Activated T-cell treated with anti-CD3 and anti-CD28 coated beads for 48 hours (primary cell): Measurements from ENCODE around the gene EYA2.

Experiments
- DNase-seq: peaks from one replicate; pipeline ENCODE4 v3.0.0-alpha.2; 2020; ENCODE audit warnings: low read depth

Gene EYA2

DNA sequence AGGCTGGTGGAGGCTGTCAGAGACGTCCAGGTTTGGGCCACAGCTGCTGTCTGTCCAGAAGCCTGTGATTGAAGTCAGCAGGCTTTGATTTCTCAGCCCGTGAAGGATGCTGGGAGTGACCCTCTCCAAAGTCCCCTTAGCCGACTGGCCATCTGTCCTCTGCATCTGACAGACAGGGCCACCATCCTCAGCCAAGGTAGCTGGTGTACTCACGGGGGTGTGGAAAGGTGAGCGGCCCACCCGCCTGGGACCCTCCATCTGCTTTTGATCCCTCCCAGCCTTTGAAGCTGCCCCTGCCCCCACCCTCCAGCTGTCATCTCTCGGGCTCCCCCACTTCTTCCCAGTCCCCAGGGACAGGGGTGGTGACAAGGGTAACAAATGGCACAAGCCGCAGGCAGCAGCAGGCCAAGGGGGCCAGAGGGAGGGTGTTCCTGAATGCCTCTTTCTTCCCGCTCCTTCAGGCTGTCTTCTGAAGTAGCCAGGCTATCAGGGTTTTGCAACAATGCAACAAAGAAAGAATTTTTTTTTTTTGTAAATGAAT lies 84.4 kb downstream of the EYA2 start:
- no peak for DNase-seq

DNA sequence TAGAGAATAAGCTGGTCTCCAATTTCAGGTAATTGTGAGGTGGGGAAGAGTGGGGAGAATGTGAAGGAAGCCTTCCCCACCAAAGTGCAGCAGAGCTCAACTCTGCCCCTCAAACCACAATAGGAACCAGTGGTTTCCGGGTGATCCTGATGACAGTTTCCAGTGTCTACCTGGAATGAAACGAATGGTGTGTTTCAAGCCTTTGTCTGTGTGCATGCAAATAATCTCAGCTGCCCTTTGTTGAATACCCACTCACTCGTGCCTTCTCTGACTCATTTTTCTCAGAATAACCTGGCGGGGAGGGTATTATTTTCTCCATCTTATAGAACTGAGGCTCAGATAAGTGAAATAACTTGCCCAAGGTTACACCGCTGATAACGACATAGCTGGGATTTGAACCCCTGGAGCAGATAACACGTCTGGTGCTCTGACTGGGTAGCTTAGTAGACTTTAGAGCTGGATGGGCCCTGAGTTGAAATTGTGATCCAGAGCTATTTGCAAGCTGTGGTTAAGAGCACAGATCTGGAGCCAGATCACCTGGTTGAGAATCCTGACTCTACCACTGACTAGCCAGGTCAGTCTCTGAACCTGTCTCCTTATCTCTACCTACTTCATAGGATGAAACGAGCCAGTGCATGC lies 85.1 kb downstream of the EYA2 start:
- DNase-seq: no peak

DNA sequence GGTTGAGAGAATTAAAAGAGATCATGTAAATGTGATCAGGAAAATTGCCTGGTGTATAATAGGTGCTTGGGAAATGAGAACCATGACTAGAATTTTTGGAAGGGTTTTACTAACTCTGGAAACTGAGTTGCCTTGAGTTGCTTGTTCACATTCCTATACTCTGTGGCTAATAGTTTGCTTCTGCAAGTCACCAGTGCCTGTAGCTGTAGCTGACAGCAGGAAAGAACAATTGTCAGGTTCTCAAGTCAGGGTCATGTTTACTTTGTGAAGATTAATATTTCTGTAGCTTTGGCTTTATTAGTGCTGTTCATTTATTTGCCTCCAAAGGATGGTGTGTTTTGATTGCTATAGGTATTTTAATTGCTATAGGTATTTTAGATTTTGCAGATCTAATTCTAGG lies 86.5 kb downstream of the EYA2 start:
- no peak for DNase-seq

DNA sequence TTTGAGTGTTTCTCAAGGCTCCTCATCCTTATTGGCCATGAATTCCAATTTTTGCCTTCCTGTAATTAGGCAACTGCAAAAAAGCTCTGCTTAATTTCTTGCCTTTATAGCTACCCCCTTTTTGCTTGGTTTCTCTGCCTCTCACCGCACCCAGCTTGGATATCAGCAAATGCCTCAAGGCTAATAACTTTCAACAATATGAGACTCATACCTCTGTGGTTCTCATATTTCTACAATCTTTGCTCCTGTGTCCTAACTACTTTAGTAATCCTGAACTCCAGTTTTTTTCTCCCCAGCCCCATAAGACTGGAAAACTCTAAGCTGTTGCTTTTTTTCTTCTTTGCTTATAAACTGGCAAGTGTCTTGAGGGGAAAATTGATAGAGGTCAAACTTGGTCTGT lies 88.8 kb downstream of the EYA2 start:
- no peak for DNase-seq

DNA sequence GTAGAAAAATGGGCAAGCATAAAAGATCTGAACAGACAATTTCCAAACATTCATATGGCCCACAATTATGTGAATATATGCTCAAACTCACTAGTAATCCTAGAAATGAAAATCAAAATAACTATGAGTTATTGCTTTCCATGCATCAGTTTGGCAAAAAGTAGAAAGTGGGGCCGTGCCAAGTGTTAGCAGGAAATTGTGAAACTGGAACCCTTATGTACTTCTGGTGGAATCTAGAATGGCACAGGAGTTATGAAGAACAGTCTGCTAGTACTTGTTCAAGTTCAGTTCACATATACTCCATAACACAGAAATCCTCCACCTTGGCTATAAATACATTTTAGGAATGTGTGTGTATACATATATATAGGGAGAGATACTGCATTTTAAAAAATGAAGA lies 89.8 kb downstream of the EYA2 start:
- no peak for DNase-seq

DNA sequence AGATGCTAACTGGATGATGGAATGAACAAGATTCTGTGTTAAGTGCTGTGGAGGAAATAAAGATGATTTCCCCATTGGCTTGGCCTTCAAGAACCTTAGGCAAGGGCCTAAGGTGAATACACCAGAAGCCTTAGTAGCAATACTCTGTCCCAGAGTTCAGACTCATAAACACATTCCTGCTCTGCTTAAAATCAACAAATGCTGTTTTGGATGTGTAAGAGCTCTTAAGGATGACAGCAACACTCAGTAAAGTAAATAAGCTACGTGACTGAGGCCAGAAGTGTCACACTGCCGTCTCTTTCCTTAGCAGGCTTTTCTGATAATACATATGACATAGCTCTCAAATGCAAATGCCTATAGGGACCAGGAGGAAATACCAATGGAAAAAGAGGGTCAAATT lies 90.6 kb downstream of the EYA2 start:
- no peak for DNase-seq

DNA sequence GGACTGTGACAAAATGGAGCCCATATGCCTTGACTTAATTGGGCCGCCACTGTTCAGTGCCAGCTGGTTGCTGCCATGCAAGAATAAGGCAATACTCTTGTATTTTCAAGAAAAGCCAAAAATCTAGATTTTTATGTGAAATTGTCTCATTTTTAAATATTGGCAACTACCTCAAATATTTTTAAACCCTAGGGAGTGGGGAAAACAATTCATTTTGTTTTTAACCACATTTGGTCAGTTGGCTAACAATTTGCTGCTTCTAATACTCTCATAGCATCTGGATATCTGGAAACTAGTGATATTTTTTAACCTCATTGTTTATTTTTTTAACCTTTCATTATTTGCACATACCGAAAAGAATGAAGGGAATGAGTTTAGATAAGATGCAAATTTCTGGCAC lies 91.0 kb downstream of the EYA2 start:
- no peak for DNase-seq

DNA sequence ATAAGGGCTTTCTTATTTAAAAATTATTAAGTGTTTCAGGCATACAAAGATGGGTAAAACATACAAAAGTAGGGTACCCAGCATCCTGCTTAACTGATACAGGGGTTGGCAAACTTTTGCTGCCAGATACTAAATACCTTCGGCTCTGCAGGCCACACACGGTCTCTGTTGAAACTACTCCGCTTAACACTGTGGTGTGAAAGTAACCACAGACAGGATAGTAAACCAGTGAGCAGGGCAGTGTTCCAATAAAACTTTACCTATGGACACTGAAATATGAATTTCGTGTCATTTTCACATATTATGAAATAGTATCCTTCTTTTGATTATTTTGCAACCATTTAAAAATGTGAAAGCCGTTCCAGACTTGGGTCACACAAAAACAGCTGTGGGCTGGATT lies 92.4 kb downstream of the EYA2 start:
- no peak for DNase-seq

DNA sequence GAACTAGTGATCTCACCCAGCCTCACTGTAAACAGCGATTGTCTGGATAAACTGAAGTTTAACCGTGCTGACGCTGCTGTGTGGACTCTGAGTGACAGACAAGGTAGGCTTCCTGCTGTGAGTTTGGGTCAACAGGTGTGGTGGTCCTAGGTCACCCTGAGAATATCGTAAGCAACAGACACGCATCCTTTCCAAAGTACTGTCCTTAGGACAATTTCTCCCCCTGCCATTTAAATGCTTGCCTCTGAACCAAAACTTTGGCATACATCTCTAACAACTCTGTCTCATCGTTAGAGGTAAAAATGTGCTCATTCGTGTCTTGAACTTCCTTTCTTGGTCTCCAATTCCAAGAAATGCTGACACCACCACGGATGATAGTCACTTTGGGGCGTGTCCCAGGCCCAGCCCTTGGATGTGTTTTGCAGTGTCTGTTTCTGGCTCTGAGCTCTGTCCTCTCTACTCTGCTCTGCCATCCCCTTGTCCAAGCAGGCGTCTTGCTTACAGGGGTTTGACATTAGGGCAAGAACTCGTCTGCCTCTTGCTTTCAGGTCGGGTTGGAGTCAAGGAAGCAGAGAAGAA lies 95.5 kb downstream of the EYA2 start:
- peak; percentile 23 for DNase-seq

DNA sequence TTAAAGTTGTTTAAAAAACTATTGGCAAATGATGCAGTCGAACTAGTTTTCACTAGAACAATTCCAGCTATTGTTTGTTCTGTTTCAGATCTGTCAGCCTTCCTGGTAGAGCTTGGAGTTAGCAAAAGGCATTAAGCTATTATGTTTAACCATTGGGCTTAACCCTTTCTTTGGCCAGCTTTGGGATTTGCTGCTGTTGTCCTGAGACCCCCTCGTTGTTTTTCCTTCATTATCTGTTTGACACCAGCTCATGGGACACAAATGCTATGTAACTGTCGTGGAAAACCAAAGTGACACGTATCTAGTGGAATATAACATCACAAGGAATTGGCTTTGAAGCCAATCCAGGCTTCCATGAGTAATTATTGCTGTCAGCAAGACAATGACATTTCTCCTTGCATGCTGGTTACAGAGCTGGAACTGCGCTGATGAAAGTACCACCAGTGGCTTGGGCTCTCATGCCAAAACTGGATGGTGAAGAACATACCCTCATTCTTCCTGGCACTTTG lies 96.0 kb downstream of the EYA2 start:
- no peak for DNase-seq

DNA sequence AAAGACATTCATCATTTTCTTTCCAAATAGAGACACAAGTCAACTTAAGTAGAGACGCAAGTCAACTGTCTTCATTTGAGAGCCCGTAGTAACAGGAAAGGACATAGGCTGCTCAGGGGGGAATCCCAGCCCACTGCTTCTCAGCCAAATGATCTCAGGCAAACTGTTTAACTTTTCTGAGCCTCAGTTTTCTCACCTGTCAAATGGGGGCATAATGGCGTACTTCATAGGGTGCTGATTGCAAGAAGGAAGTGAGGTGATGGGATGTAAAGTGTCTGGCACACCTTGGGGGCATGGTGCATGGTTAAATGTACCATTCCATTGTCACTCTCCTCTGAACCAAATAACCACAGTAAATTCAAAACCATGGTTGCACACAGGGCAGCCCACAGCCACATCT lies 96.5 kb downstream of the EYA2 start:
- DNase-seq: no peak

DNA sequence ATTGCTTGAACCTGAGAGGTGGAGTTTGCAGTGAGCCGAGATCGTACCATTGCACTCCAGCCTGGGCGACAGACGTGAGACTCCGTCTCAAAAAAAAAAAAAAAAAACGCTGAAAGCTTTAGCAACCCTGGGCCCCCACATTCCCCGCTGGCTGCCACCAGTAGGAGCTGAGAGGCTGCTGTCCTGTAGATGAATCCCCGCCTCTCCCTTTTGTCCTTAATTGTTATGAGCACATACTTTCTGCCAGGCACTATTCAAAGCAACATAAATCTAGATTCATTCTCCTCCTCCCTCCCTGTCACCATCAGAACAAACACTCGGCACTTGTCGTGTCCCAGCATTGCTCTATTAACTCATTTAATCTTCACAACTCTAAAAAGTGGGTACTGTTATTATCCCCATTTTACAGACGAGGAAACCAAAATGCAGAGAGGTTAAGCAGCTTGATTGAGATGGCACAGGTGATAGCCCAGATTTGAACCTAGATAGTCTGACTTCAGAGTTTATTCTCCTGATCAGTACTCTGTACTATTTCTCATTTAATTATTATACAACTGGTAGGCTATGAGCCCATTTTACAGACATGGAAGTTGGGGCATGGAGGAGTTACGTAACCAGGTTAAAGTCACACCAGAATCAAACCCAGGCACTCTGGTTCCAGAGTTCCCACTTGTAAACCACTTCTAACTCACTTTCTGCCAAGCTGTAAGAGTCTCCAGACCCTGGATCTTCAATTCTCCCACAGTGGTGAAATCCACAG lies 97.4 kb downstream of the EYA2 start:
- no peak for DNase-seq

DNA sequence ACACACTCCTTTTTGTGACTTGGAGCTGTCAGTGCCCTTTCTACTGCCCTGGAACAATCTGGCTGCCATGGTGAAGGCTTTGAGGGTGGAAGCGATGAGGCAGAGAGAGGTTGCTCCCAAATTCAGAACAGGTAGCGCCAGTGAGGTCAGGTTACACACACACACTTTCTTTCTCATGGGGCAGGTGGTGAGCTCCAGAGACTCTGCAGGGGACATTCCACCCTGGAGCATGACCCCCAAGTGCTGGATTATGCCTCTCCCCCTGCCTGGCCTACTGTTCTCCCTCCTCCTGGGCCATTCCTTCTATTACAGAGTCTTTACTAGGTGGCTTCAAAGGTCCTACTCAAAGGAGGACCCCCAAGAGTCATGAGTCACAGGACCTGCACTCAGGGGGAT lies 98.0 kb downstream of the EYA2 start:
- DNase-seq: no peak

DNA sequence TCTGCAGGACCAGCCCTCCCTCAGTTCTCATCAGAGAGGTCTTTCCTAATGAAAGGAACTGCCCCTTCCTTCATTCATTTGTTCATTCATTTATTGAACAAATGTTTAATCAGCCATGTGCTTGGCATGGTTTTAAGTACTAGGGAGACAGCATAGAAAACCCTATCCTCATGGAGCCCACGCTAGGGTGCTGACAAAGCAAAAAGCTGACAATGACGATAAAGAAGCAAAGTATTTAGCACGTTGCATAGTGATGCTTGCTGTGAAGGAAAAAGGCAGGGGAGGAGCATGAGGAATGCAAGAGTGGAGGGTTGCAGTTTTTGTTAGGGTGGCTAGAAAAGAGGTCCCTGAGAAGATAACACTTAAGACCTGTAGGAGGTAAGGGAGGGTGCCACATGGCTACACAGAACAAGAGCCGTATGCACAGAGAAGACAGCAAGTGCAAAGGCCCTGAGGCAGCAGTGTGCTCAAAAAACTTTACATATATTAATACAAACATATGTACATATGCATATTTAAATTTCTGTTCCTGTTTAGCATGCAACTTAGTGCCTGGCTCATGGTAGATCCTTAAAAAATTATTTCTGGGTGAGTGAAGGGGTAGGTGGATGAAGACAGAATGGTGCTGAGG lies 98.9 kb downstream of the EYA2 start:
- DNase-seq: no peak

DNA sequence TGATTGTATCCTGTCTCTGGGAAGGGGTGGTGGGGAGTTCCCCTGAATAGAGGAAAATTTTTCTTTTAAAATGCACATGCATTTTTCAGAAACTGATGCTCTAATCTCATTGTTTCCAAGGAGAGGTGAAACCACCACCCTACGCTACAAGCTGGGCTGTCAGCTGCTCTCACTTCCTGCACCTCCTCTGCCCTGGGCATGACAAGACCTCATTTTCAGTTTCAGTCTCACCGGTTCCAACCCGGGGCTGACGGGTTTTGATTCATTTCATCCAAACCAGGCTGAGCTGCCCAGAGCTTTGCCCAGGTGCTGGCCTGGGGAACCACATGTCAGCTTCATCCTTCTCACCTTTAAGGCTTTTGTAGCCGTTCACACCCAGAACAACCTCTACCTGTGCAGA lies 99.7 kb downstream of the EYA2 start:
- DNase-seq: peak; percentile 61

DNA sequence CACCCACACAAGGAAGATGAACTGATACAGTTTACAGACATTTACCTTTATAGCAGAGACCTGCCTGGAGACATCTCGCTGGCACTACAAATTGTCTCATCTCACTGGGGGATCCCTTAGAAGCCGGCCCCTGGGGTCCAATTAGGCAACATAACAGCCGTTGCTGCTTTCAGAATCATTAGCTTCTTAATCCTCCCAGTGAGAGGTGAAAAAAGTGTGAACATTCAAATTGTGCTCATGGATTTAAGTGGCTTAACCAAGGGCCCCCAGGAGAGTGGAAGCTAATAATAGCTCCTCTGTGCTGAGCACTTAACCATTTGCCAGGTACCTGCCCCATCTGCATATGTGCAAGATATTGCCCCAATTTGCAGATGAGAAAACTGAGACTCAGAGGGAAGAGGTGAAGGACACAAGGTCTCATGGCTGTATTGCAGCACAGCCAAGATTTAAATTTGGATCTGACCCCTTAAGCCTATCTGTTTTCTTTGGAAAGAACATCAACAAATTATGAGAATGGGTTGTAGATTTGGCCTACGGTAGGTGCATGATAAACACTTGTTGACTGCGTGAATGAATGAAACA lies 101.0 kb downstream of the EYA2 start:
- no peak for DNase-seq

DNA sequence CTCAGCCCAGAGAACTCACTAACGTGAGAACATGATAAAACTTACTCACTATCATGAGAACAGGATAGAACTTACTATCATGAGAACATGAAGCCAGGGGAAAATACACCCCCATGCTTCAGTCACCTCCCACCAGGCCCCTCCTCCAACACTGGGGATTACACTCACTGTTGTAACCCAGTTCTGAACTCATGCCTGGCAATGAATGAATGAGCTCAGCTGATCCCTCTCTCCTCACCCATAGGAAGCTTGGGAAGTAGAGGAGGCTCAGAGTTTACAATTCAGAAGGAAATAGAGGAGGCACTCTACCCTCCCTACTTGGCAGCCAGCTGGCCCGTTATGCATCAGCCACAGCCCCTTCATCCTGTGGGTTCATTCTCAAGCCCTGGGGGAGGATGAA lies 102.5 kb downstream of the EYA2 start:
- no peak for DNase-seq

DNA sequence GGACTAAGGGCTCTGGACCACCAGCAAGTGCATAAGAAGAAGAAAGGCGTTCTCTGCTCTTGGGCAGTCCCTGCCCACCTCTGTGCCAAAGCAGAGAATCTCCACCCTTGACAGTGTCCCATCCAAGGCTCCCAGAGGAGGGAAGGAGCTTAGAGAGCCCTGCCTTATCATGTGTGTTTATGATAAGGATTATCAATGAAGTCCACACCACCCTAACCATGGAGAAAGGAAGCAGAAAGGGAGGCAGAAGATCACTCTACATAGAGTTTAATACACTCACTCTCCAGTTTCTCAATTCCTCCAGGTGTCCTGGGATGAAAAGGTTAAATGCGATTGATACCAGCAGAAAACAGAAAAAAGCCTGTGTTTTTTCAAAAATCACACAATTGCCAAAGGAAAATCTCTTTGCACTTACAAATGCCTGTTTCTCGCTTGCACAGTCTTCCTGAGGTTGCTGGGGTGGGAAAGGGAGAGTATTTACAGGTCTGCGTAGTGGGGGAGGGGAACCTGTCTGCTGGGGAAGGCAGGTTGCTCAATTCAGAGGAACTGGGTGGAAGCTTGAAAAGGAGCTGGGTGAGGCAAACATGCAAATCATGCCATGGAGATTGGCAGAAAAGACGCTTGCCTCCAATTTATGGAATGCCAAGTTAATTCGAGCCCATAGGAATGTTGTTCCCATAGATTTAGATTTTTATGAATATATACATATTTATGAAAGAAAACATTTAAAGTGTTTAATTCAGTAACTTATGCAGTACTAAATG lies 104.0 kb downstream of the EYA2 start:
- DNase-seq: no peak

DNA sequence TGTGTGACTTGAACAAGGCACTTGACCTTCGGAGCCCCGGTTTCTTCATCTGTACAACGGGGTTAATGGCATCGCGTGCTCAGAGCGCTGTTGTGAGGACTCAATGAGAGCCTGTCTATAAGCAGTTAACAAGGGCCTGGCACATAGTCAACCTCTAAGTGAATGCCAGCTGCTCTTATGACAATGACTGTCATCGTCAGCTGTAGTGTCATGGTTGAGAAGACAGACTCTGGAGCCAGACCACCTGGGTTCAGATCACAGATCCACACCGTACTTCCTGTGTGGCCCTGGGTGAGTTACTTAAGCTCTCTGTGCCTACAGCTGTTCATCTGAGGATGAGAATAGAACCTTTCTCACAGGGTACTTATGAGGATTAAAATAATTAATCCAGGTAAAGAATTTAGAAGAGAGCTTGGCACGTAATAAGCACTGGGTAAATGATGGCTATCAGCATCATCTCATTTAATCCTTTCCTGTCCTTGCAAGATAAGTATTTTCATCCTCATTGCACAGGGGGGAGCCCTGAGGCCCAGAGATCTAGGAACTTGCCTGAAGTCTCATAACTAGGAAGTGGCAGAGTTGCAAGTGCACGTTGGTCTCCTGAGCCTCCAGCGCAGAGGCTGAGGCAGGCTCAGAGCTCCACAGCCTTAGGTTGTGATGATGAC lies 105.3 kb downstream of the EYA2 start:
- DNase-seq: no peak

DNA sequence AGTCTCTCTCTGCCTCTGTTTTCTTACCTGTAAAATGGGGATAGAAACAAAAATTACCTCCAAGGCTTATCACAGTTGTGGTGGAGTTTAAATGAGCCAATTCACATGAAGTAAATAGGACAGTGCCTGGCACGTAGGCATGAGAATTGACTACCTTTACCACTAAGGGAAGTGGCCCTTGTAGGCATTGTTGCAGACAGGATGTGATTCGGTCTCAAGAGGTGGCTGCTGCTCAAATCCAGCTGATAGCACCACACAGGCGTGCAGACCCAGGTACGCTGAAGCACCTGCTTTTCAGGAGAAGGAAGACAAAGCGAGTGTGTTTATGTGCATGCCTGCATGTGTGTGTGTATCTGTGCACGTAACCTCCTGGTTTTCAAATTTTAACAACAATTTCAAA lies 108.6 kb downstream of the EYA2 start:
- no peak for DNase-seq

DNA sequence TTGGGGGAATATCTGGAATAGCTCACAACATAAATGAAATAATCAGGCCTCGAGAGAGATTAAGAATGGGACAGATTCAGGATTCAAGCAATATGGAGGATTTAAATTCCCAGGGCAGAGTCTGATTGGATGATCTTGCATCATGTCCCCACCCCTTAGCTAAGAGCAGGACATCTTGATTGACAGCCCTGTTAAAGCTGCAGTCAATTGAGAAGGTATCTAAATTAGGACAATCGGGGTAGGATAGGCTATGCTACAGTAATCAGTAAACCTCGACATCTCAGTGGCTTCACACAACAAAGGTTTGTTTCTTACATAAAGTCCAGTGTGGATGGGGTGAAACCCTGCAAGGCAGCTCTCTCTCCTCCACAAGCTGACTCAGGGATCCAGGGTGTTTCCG lies 109.5 kb downstream of the EYA2 start:
- DNase-seq: no peak
